K562 (cell line): ENCODE measurements around the gene P2RX3. TPM values are rescaled to one million over a fixed set of nuclear protein-coding genes. Genes with fewer than 3 reads are reported as not detected.
A peak's percentile ranks its signal among the peaks of the same experiment; 100 is the strongest.

Experiments used
- ATAC-seq: fragments of 200-7000 bp; cut with Tn5 transposase; 3 replicates; pipeline ENCODE4 v1.9.1; 2020; ENCODE audit warnings: moderate library complexity
- BruUV-seq: library from RNA; stranded (reverse); fragments of 400-500 nt; replicated peaks from 2 replicates; lab custom pipeline; 2021; lab: Mats Ljungman, UMichigan
- CTCF ChIA-PET: fragments of 300-600 bp; formaldehyde crosslinking; extraction: SDS; loops from one replicate; lab custom pipeline; 2021; ENCODE audit warnings: low intra/inter-chr PET ratio; lab: Yijun Ruan, JAX
- POLR2A ChIA-PET: fragments of 300-600, 350-650 bp; sonication (Branson Sonifier 250); formaldehyde crosslinking; extraction: SDS; loops from one replicate; lab custom pipeline; 2021; ENCODE audit warnings: antibody characterized with exemption, inconsistent platforms; lab: Yijun Ruan, JAX
- DNase-seq, 4 experiments: peaks; one replicate each; pipeline versions ENCODE4 v3.0.0 to v3.0.0-alpha.2; 2011 to 2018; ENCODE audit warnings: low spot score in 3 of 4, mixed read lengths in 3 of 4; ENCODE audit errors: extremely low read depth in 1 of 4
- FAIRE-seq: peaks from 2 replicates; lab custom pipeline; 2011; peaks lifted over from hg19 to GRCh38; lab: Jason Lieb, UNC
- H2AFZ ChIP-seq: 2 replicates; pipeline ENCODE4 v1.6.0; 2011; ENCODE audit warnings: low read depth, low read length, control low read depth, inconsistent platforms
- H3K27ac ChIP-seq: fragments of 200-600 bp; 3 replicates; pipeline ENCODE4 v1.8.0; 2011; ENCODE audit warnings: low read depth, mild to moderate bottlenecking, control low read depth, inconsistent platforms, low read length, moderate library complexity, mixed read lengths; ENCODE audit errors: extremely low read depth
- H3K27me3 ChIP-seq, 2 experiments: fragments of 300-600 bp in 1 of 2; 2 replicates in 1 of 2; 3 replicates in 1 of 2; pipeline versions ENCODE4 v1.6.0 to v1.8.0; 2011; ENCODE audit warnings: inconsistent platforms in 2 of 2, low read length in 2 of 2, mild to moderate bottlenecking in 1 of 2, mixed read lengths in 1 of 2, moderate library complexity in 1 of 2; ENCODE audit not compliant: control insufficient read depth in 2 of 2, insufficient read depth in 2 of 2
- H3K36me3 ChIP-seq: fragments of 300-600 bp; 3 replicates; pipeline ENCODE4 v1.8.0; 2011; ENCODE audit warnings: mild to moderate bottlenecking, low read length, inconsistent platforms; ENCODE audit not compliant: control insufficient read depth, insufficient read depth
- H3K4me1 ChIP-seq, 2 experiments: fragments of 200-600 bp in 1 of 2; replicated peaks in 1 of 2; 2 replicates in 1 of 2; 3 replicates in 1 of 2; pipeline versions ENCODE4 v1.5.1 to v1.8.0; 2011; ENCODE audit warnings: inconsistent platforms in 2 of 2, low read length in 2 of 2, mild to moderate bottlenecking in 1 of 2, mixed read lengths in 1 of 2, moderate library complexity in 1 of 2; ENCODE audit not compliant: control insufficient read depth in 2 of 2, insufficient read depth in 2 of 2
- H3K4me2 ChIP-seq: 2 replicates; pipeline ENCODE4 v1.6.1; 2011; ENCODE audit warnings: low read length, control low read depth, inconsistent platforms, mixed read lengths; ENCODE audit not compliant: insufficient read depth
- H3K4me3 ChIP-seq: fragments of 200-600 bp; sonication (generic), shearing (Covaris generic); 2 replicates; pipeline ENCODE4 v1.5.1; 2016; ENCODE audit warnings: control low read depth, inconsistent platforms
- H3K79me2 ChIP-seq: fragments of 200-600 bp; 3 replicates; pipeline ENCODE4 v1.8.0; 2011; ENCODE audit warnings: low read length, inconsistent platforms; ENCODE audit not compliant: control insufficient read depth, insufficient read depth
- H3K9ac ChIP-seq, 2 experiments: 2 replicates each; pipeline versions ENCODE4 v1.6.0 to v1.6.1; 2011; ENCODE audit warnings: low read depth in 2 of 2, low read length in 2 of 2, control low read depth in 1 of 2, inconsistent platforms in 1 of 2, mild to moderate bottlenecking in 1 of 2, mixed read lengths in 1 of 2; ENCODE audit not compliant: insufficient read depth in 1 of 2
- H3K9me1 ChIP-seq: one replicate; pipeline ENCODE4 v1.6.0; 2011; ENCODE audit warnings: inconsistent platforms, mild to moderate bottlenecking, low read length, moderate library complexity; ENCODE audit not compliant: control insufficient read depth, insufficient read depth
- H3K9me3 ChIP-seq: replicated peaks from 2 replicates; pipeline ENCODE4 v1.5.1; 2011; ENCODE audit warnings: low read depth, low read length, inconsistent platforms; ENCODE audit not compliant: control insufficient read depth, insufficient read depth
- H4K20me1 ChIP-seq: replicated peaks from 2 replicates; pipeline ENCODE4 v1.6.1; 2011; ENCODE audit warnings: low read length, inconsistent platforms, mixed read lengths; ENCODE audit not compliant: control insufficient read depth, insufficient read depth
- CBX5 ChIP-seq: IDR thresholded peaks from 2 replicates; pipeline ENCODE4 v1.6.1; 2014; ENCODE audit warnings: low read depth, borderline replicate concordance
- GABPB1 ChIP-seq: sonication (generic); formaldehyde crosslinking; IDR thresholded peaks from 2 replicates; pipeline ENCODE4 v1.8.0; 2022; ENCODE audit warnings: mild to moderate bottlenecking, missing genetic modification reagents
- NFIX ChIP-seq: fragments of 250-450 bp; sonication (Bioruptor Pico); IDR thresholded peaks from 2 replicates; pipeline ENCODE4 v1.4.0; 2020; ENCODE audit warnings: low read depth, mild to moderate bottlenecking, moderate library complexity
- PML ChIP-seq: IDR thresholded peaks from 2 replicates; pipeline ENCODE4 v1.6.1; 2012; ENCODE audit warnings: low read length, inconsistent platforms
- RBFOX2 ChIP-seq: fragments of 200-400 bp; formaldehyde crosslinking; IDR thresholded peaks from 2 replicates; pipeline ENCODE4 v1.6.1; 2017; ENCODE audit warnings: low read depth, mild to moderate bottlenecking, low read length, moderate library complexity
- WGBS: fragments of 100-300 bp; shearing (Covaris generic); methylation state at CpG from one replicate; pipeline ENCODE4 v1.1.6; 2016; ENCODE audit warnings: low coverage, mixed read lengths; ENCODE audit not compliant: insufficient coverage; ENCODE audit errors: missing lambda C conversion rate; 5-methylcytosine and 5-hydroxymethylcytosine counted together
- in situ Hi-C: fragments of 300-500 bp; cut with MboI; formaldehyde crosslinking; loops from 4 replicates; pipeline ENCODE4 v1.15.0; 2018; ENCODE audit warnings: inconsistent platforms, mixed read lengths
- intact Hi-C: fragments of 100-400 bp; cut with micrococcal nuclease; formaldehyde crosslinking; loops from 2 replicates; pipeline ENCODE4 v1.14.2; 2022
- polyA plus RNA-seq, 8 experiments: library from polyadenylated mRNA; depleted of rRNA in 4 of 8; stranded (reverse) in 5 of 8; unstranded in 3 of 8; fragments of >200 nt; fragmentation: Nextera tagmentation in 2 of 8; fragmentation: Illumina TruSeq in 1 of 8; extraction: Ambion mirVana in 2 of 8; extraction: Trizol in 1 of 8; gene quantifications; 2 replicates each; pipeline versions ENCODE4 v1.2.1 to v1.2.3, GENCODE V29; 2011 to 2014; ENCODE audit warnings: inconsistent platforms in 1 of 8, missing spikeins in 1 of 8
- total RNA-seq, 7 experiments: library from RNA; depleted of rRNA in 6 of 7; stranded (reverse); fragments of >200 nt in 6 of 7; fragmentation: Illumina TruSeq in 2 of 7; extraction: Trizol in 2 of 7; gene quantifications; 2 replicates each; pipeline versions ENCODE4 v1.2.1 to v1.2.3, GENCODE V29; 2011 to 2021; ENCODE audit warnings: low replicate concordance in 1 of 7
- TF ChIP-seq, protein P1 (sequence below): fragments of 200-800 bp; sonication (Bioruptor generic); IDR thresholded peaks from 2 replicates; pipeline ENCODE4 v1.6.1; 2017; ENCODE audit warnings: missing genetic modification characterization, missing compliant biosample characterization
- TF ChIP-seq, protein P2 (sequence below): sonication (generic); formaldehyde crosslinking; IDR thresholded peaks from 2 replicates; pipeline ENCODE4 v1.8.1; 2023; ENCODE audit warnings: mild to moderate bottlenecking, missing genetic modification reagents
- TF ChIP-seq, protein P3 (sequence below): fragments of 450-650 bp; formaldehyde crosslinking; IDR thresholded peaks from 2 replicates; pipeline ENCODE4 v1.4.0; 2022; ENCODE audit warnings: missing genetic modification characterization
- TF ChIP-seq, protein P4 (sequence below): fragments of 450-650 bp; formaldehyde crosslinking; IDR thresholded peaks from 2 replicates; pipeline ENCODE4 v1.4.0; 2022; ENCODE audit warnings: missing genetic modification characterization

Gene P2RX3
- total and polyA plus RNA-seq, 9 of the 15 experiments (the other 6 are each of a cell fraction or from before 2014, with no cell fraction given), result not detected

DNA sequence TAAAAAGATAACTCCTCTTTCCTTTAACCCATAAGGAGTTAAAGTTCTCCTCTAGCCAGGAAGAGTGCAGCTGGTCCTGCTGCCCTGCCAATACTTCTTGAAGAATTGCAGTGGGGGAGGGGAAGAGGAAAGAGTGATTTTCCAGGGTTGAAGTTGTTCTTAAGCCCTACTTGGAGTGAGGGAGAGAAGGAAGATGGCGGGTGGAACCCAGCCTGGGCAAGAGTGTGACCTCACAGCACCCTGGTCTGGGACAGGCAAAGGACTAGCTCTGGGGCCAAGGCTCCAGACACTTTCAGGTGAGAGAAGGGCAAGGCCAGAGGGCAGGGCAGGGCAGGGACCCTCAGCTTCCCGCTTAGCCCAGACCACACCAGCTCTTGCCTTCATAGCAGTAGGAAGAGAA, 20.0 kb upstream of the P2RX3 start (continued):
- no peak for TF ChIP-seq PML
- TF ChIP-seq, protein P1, sequence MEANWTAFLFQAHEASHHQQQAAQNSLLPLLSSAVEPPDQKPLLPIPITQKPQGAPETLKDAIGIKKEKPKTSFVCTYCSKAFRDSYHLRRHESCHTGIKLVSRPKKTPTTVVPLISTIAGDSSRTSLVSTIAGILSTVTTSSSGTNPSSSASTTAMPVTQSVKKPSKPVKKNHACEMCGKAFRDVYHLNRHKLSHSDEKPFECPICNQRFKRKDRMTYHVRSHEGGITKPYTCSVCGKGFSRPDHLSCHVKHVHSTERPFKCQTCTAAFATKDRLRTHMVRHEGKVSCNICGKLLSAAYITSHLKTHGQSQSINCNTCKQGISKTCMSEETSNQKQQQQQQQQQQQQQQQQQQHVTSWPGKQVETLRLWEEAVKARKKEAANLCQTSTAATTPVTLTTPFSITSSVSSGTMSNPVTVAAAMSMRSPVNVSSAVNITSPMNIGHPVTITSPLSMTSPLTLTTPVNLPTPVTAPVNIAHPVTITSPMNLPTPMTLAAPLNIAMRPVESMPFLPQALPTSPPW (CRISPR knock-in tag), result no peak

DNA sequence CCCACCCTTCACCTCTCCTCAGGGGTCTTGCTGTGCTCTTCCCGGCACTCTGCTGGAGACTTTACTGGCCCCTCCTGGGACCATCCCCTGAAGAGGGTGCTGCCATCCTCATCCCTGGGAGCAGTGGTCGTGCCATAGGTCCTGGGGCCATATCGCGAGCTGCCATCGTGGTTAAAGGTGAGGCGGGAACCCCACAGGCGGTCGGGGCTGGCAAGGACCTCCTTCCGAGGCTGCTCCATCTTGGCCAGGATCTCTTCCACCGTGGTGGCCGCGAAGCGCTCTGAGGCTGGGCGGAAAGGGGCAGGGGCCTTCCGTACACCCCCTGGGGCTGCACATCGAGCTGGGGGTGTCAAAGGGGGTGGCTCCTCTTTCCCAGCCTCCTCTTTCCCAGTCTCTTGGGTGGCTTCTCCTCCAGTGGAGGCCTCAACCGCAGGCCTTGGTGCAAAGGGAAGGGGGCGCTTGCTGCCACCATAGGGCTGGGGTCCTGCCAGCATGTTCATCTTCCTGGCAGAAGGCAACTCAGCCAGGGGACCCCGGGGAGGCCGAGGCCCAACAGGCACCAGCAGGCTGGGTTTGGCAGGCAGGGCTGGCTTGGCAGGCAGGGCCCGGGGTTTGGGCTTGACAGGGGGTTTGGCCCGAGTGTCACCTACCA, 18.0 kb upstream of the P2RX3 start:
- CTCF ChIA-PET, result no interaction called here
- peaks cover 7% of the 10 kb centered on the region for H3K9me1 ChIP-seq

More for the DNA sequence above, 18.0 kb upstream of the P2RX3 start:
- Histone ChIP-seq H3K4me2 (no peak overlapping the region), H3K27me3 (no peaks in the 10 kb centered on the region), H4K20me1 (peaks cover 12% of the 10 kb centered on the region), H2AFZ (no peak overlapping the region), H3K4me3 (no peak overlapping the region), H3K79me2 (peaks cover 39% of the 10 kb centered on the region), H3K27ac (no peak overlapping the region), H3K9me3 (no peaks in the 10 kb centered on the region), H3K4me1 (peaks cover 42 to 52% of the 10 kb centered on the region in 2 experiments), H3K36me3 (peaks cover 60% of the 10 kb centered on the region), H3K9ac (peak overlapping the region in 1 of 2 experiments; percentile 43; a peak in 2 of 4 replicates)
- intact Hi-C loops, result no loop called here
- DNase-seq, result no peak
- POLR2A ChIA-PET, result interaction anchor here (0.6 to 6.3 kb wide), 2 partner anchors 8 to 499 kb away, joined by 3 to 68 read pairs; no protein-coding TSS in a partner anchor
- BruUV-seq, result no TSS peak
- TF ChIP-seq, protein P2, sequence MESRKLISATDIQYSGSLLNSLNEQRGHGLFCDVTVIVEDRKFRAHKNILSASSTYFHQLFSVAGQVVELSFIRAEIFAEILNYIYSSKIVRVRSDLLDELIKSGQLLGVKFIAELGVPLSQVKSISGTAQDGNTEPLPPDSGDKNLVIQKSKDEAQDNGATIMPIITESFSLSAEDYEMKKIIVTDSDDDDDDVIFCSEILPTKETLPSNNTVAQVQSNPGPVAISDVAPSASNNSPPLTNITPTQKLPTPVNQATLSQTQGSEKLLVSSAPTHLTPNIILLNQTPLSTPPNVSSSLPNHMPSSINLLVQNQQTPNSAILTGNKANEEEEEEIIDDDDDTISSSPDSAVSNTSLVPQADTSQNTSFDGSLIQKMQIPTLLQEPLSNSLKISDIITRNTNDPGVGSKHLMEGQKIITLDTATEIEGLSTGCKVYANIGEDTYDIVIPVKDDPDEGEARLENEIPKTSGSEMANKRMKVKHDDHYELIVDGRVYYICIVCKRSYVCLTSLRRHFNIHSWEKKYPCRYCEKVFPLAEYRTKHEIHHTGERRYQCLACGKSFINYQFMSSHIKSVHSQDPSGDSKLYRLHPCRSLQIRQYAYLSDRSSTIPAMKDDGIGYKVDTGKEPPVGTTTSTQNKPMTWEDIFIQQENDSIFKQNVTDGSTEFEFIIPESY (CRISPR knock-in tag), result 0 out of 2 replicates have a peak, but pooled peaks have one; percentile 20
- TF ChIP-seq GABPB1 (no peak), NFIX (CRISPR knock-in tag) (no peak), RBFOX2 (peak; percentile 43), CBX5 (no peak)
- TF ChIP-seq, protein P3, sequence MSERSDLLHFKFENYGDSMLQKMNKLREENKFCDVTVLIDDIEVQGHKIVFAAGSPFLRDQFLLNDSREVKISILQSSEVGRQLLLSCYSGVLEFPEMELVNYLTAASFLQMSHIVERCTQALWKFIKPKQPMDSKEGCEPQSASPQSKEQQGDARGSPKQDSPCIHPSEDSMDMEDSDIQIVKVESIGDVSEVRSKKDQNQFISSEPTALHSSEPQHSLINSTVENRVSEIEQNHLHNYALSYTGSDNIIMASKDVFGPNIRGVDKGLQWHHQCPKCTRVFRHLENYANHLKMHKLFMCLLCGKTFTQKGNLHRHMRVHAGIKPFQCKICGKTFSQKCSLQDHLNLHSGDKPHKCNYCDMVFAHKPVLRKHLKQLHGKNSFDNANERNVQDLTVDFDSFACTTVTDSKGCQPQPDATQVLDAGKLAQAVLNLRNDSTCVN, result no peak
- TF ChIP-seq, protein P4, sequence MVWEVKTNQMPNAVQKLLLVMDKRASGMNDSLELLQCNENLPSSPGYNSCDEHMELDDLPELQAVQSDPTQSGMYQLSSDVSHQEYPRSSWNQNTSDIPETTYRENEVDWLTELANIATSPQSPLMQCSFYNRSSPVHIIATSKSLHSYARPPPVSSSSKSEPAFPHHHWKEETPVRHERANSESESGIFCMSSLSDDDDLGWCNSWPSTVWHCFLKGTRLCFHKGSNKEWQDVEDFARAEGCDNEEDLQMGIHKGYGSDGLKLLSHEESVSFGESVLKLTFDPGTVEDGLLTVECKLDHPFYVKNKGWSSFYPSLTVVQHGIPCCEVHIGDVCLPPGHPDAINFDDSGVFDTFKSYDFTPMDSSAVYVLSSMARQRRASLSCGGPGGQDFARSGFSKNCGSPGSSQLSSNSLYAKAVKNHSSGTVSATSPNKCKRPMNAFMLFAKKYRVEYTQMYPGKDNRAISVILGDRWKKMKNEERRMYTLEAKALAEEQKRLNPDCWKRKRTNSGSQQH (CRISPR knock-in tag), result no peak
- no peak for ATAC-seq
- FAIRE-seq, result no peak
- 93% methylated on average over 18 of the region's 22 CpGs for WGBS
- in situ Hi-C loops, result no loop called here
